Suppressor macrophage (primary cell): ENCODE data around the gene SLC2A4RG.
"Not testable (repeated sequence)": the region's sequence is repeated elsewhere in the genome, so short reads cannot be mapped to it uniquely, and the experiment has no call there.

Experiments
- DNase-seq, 4 experiments: peaks; one replicate each; pipeline ENCODE4 v3.0.0-alpha.2; 2020 to 2022

SLC2A4RG gene

GRCh38 chr20:63714858-63715257 lies 24.7 kb upstream of the SLC2A4RG start:
- DNase-seq: no peak

- no peak for DNase-seq
Measured at GRCh38 chr20:63718996-63719395, 20.6 kb upstream of the SLC2A4RG start.

- DNase-seq: not testable (repeated sequence)
Measured at GRCh38 chr20:63722967-63723622, 16.5 kb upstream of the SLC2A4RG start.

GRCh38 chr20:63730189-63730733 lies 9.3 kb upstream of the SLC2A4RG start:
- DNase-seq: not testable (repeated sequence)

- DNase-seq: no peak
Measured at GRCh38 chr20:63731410-63731809, 8.2 kb upstream of the SLC2A4RG start.

GRCh38 chr20:63732118-63733095 lies 7.2 kb upstream of the SLC2A4RG start:
- DNase-seq: no peak

- DNase-seq: no peak
Measured at GRCh38 chr20:63733117-63733516, 6.5 kb upstream of the SLC2A4RG start.

GRCh38 chr20:63733579-63734081 lies 5.9 kb upstream of the SLC2A4RG start:
- DNase-seq: no peak

- DNase-seq: no peak
Measured at GRCh38 chr20:63734111-63734945, 5.2 kb upstream of the SLC2A4RG start.

GRCh38 chr20:63734946-63735858 lies 4.4 kb upstream of the SLC2A4RG start:
- DNase-seq: no peak

- DNase-seq: peak in 3 of 4 experiments; percentile 23 to 33 (median 23)
Measured at GRCh38 chr20:63735859-63736718, 3.5 kb upstream of the SLC2A4RG start, which contains the start of gene LIME1. TSS of gene LIME1 (plus strand) at chr20:63736664. CDS start at chr20:63737550, 886 bp downstream.

GRCh38 chr20:63736893-63737694 lies 2.5 kb upstream of the SLC2A4RG start:
- DNase-seq: no peak

GRCh38 chr20:63737695-63737944 lies 2.0 kb upstream of the SLC2A4RG start:
- no peak for DNase-seq

- peak in 3 of 4 experiments; percentile 19 to 47 (median 32) for DNase-seq
Measured at GRCh38 chr20:63737945-63738686, 1.5 kb upstream of the SLC2A4RG start.

- DNase-seq: peak; percentile 27 to 67 (median 43)
Measured at GRCh38 chr20:63738687-63739129, 868 bp upstream of the SLC2A4RG start.

GRCh38 chr20:63740070-63740626 lies 572 bp downstream of the SLC2A4RG start:
- peak in 3 of 4 experiments; percentile 30 to 69 (median 60) for DNase-seq

- peak; percentile 64 to 83 (median 74) for DNase-seq
Measured at GRCh38 chr20:63740627-63741353, 1.2 kb downstream of the SLC2A4RG start.

- DNase-seq: no peak
Measured at GRCh38 chr20:63741354-63741675, 1.7 kb downstream of the SLC2A4RG start.
